Activated CD8-positive, alpha-beta T cell treated with anti-CD3 and anti-CD28 coated beads for 36 hours (primary cell): ENCODE data around the gene LGR6. TPM values are rescaled to one million over a fixed set of nuclear protein-coding genes. Genes with fewer than 3 reads are reported as not detected.

Experiments used
- ATAC-seq: fragments of 200-7000 bp; cut with Tn5 transposase; one replicate; pipeline ENCODE4 v1.10.0; 2021; ENCODE audit warnings: mild to moderate bottlenecking, moderate library complexity
- CTCF ChIA-PET: fragments of 350-600 bp; sonication (Branson Sonifier 250); formaldehyde crosslinking; loops from one replicate; lab custom pipeline; 2021; ENCODE audit warnings: antibody characterized with exemption; lab: Charles Lee
- POLR2A ChIA-PET: fragments of 350-600 bp; sonication (Branson Sonifier 250); formaldehyde crosslinking; loops from one replicate; lab custom pipeline; 2021; ENCODE audit warnings: antibody characterized with exemption; lab: Charles Lee
- DNase-seq: peaks from one replicate; pipeline ENCODE4 v3.0.0-alpha.2; 2020
- H3K27ac Mint-ChIP-seq: one replicate; pipeline ENCODE4 v1.8.0; 2021; ENCODE audit warnings: mild to moderate bottlenecking, mixed read lengths
- H3K27me3 Mint-ChIP-seq: one replicate; pipeline ENCODE4 v1.8.0; 2021; ENCODE audit warnings: mixed read lengths
- H3K36me3 Mint-ChIP-seq: one replicate; pipeline ENCODE4 v1.8.0; 2021; ENCODE audit warnings: low read depth, mixed read lengths
- H3K4me1 Mint-ChIP-seq: one replicate; pipeline ENCODE4 v1.8.0; 2021; ENCODE audit warnings: low read depth, mixed read lengths
- H3K4me3 Mint-ChIP-seq: one replicate; pipeline ENCODE4 v1.8.0; 2021; ENCODE audit warnings: mild to moderate bottlenecking, moderate library complexity, mixed read lengths
- H3K9me3 Mint-ChIP-seq: one replicate; pipeline ENCODE4 v1.8.0; 2021; ENCODE audit warnings: mixed read lengths
- intact Hi-C: fragments of 100-400 bp; cut with micrococcal nuclease; formaldehyde crosslinking; loops from one replicate; pipeline ENCODE4 v1.10.0; 2022
- total RNA-seq, 2 experiments: library from RNA; stranded (reverse); gene quantifications; one replicate each; pipeline ENCODE4 v1.2.3, GENCODE V29; 2021
- TF ChIP-seq, protein P1 (sequence below): fragments of 200-600 bp; IDR thresholded peaks from one replicate; pipeline ENCODE4 v1.8.0; 2022; ENCODE audit warnings: antibody characterized with exemption, mild to moderate bottlenecking

LGR6 gene
- total RNA-seq, 2 experiments from 2014 or later, result 0.34 TPM

DNA sequence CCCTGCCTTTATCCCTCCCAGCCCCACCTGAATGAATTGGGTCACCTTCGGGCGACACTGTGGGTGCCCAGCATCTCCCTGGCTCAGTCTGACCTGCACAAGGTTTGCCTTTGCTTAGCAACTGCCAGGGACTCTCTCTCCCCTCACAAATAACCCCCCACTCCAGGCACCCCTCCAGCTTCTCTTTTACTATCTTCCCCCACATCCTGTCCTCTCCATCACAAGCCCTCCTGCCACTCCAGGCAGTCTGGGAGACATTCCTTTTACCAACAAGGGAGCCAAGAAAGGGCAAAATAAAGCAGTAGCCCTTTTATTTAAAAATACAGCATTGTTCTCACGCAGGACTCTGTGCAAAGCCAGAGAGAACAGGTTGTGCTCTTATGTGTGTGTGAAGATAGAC lies 23.9 kb downstream of the LGR6 start:
- ATAC-seq (no peak), DNase-seq (no peak)
- Mint-ChIP-seq H3K36me3 (no peaks in the 10 kb centered on the region), H3K27me3 (peaks cover 27% of the 10 kb centered on the region), H3K4me3 (no peak overlapping the region), H3K4me1 (peaks cover 11% of the 10 kb centered on the region), H3K27ac (no peak overlapping the region), H3K9me3 (no peaks in the 10 kb centered on the region)
- intact Hi-C loops, result no loop called here
- ChIA-PET POLR2A (interaction anchor here (0.6 to 0.9 kb wide), 2 partner anchors 58 to 65 kb away, joined by 3 read pairs; no protein-coding TSS in a partner anchor), CTCF (no interaction called here)
- TF ChIP-seq, protein P1, sequence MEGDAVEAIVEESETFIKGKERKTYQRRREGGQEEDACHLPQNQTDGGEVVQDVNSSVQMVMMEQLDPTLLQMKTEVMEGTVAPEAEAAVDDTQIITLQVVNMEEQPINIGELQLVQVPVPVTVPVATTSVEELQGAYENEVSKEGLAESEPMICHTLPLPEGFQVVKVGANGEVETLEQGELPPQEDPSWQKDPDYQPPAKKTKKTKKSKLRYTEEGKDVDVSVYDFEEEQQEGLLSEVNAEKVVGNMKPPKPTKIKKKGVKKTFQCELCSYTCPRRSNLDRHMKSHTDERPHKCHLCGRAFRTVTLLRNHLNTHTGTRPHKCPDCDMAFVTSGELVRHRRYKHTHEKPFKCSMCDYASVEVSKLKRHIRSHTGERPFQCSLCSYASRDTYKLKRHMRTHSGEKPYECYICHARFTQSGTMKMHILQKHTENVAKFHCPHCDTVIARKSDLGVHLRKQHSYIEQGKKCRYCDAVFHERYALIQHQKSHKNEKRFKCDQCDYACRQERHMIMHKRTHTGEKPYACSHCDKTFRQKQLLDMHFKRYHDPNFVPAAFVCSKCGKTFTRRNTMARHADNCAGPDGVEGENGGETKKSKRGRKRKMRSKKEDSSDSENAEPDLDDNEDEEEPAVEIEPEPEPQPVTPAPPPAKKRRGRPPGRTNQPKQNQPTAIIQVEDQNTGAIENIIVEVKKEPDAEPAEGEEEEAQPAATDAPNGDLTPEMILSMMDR, result no peak

DNA sequence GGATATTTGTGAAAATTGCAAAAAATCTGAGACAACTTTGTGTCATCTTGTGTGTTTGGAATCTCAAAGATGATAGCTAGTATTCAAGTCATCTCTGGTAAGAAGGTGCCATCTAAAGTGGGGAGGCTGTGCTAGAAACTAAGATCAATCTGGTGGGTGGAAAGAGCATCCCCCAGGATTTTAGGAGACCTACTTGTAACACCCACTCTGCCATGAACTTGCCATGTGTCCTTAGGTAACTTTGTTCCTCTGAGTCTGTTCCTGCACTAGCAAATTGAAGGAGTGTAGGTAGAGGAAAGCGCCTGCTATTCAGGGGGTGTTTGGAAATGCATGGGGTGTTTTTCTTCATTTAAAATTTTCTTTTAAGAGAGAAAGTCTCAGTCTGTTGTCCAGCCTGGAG lies 24.4 kb downstream of the LGR6 start:
- intact Hi-C loops, result no loop called here
- H3K27me3 Mint-ChIP-seq, result peaks cover 23% of the 10 kb centered on the region
- no peaks in the 10 kb centered on the region for H3K36me3 Mint-ChIP-seq
- ChIA-PET CTCF (no interaction called here), POLR2A (interaction anchor here (0.6 to 0.9 kb wide), 2 partner anchors 58 to 64 kb away, joined by 3 read pairs; no protein-coding TSS in a partner anchor)
- H3K4me3 Mint-ChIP-seq, result no peak overlapping the region
- H3K9me3 Mint-ChIP-seq, result no peaks in the 10 kb centered on the region
- DNase-seq, result no peak
- TF ChIP-seq, protein P1, result no peak
- no peak for ATAC-seq
- peaks cover 11% of the 10 kb centered on the region for H3K4me1 Mint-ChIP-seq
- H3K27ac Mint-ChIP-seq, result no peak overlapping the region

DNA sequence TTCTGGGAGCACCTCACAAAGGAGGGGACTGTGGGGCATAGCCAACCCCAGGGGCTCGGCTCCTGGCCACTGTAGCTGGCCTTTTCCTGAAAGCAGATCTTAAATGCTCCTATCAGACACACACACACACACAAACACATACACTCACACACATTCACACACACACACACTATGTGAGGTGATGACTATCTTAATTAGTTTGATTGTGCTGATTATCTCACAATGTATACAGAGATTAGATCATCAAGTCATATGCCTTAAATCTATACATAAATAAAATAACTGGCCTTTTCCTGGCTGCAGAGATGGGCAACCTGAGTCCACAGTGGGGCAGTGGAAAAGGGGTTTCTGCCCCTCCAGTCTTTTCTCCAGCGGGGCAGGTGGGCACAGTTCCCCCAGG lies 27.1 kb downstream of the LGR6 start:
- H3K27me3 Mint-ChIP-seq, result peaks cover 3% of the 10 kb centered on the region
- intact Hi-C loops, result loop anchor here (10.0 kb wide), 1 partner anchor 414 kb away; no protein-coding TSS in a partner anchor
- ChIA-PET CTCF (no interaction called here), POLR2A (interaction anchor here (0.6 kb wide), 1 partner anchor 130 kb away, joined by 3 read pairs; no protein-coding TSS in a partner anchor)
- TF ChIP-seq, protein P1, result no peak
- ATAC-seq, result no peak
- H3K27ac Mint-ChIP-seq, result no peak overlapping the region
- H3K4me1 Mint-ChIP-seq, result peaks cover 5% of the 10 kb centered on the region
- H3K9me3 Mint-ChIP-seq, result no peaks in the 10 kb centered on the region
- H3K4me3 Mint-ChIP-seq, result no peak overlapping the region
- no peaks in the 10 kb centered on the region for H3K36me3 Mint-ChIP-seq
- no peak for DNase-seq

DNA sequence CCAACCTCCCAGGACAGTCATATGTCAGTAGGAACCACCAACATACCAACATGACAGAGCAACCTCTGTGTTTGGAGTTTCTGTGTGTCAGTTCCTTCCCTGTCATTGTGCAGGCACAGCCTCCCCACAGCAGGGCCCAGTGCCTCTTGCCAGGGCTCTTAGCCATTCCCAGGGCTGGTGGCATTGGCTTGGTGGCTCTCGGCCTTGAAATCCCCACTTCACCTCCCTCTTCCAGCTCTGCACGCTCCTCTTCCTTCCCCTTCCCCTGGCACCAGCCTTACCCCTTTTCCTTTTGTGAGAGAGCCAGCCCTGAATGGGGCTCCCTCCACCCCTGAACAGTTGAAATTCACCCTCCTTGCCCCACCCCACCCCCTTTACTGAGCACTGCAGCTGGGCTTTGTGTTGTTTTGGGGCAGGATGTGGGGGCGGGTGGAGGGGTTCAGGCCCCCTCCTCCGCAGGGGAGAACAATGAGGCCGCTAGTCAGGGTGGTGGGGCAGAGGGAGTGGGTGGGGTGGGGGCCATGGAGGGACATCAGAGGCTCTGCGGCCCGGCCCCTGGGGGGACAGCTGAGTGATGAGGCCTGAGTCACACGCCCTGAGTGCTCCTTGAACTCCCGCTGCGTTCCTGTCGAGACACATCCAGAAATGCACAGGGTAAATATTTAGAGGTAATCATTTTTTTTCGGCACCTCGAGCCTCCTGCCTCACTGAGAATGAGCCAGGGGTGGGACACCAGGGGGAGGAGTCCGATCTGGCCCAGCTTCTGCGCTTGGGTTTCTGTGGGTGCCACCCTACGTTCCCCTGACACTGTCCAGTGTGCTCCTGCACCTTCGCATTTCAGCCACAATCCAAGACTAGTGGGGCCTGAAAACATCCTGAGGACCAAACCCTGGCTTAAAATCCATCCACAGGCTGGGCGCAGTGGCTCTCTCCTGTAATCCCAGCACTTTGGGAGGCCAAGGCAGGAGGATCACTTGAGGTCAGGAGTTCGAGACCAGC lies 28.6 kb downstream of the LGR6 start:
- Mint-ChIP-seq H3K36me3 (no peaks in the 10 kb centered on the region), H3K4me1 (peaks cover 5% of the 10 kb centered on the region), H3K27ac (no peak overlapping the region), H3K4me3 (no peak overlapping the region), H3K27me3 (no peaks in the 10 kb centered on the region), H3K9me3 (no peaks in the 10 kb centered on the region)
- ChIA-PET POLR2A (interaction anchor here (1.0 kb wide), 1 partner anchor 46 kb away, joined by 3 read pairs; no protein-coding TSS in a partner anchor), CTCF (interaction anchor here (0.9 to 1.5 kb wide), 2 partner anchors 29 to 93 kb away, joined by 3 to 8 read pairs; no protein-coding TSS in a partner anchor)
- no peak for DNase-seq
- intact Hi-C loops, result loop anchor here (10.0 kb wide), 1 partner anchor 413 kb away; no protein-coding TSS in a partner anchor
- TF ChIP-seq, protein P1, result no peak
- peak; percentile 30 for ATAC-seq
